Testis (tissue), 2 donors: ENCODE data around the gene ITGB2.

Experiments used
- CTCF ChIP-seq, 3 experiments: fragments of 450-650 bp in 2 of 3; fragments of 200-600 bp in 1 of 3; sonication (generic) in 1 of 3; IDR thresholded peaks; one replicate each; pipeline ENCODE4 v1.5.1; 2016 to 2019; ENCODE audit warnings: antibody characterized with exemption in 3 of 3, mild to moderate bottlenecking in 2 of 3, moderate library complexity in 1 of 3
- POLR2A ChIP-seq: fragments of 450-650 bp; IDR thresholded peaks from one replicate; pipeline ENCODE4 v1.6.1; 2017; ENCODE audit warnings: antibody characterized with exemption, mild to moderate bottlenecking, moderate library complexity

- TF ChIP-seq POLR2A: no peak
- TF ChIP-seq CTCF (IDR thresholded peaks at IDR 0.05): no peak
Observed at GRCh38 chr21:44868707-44869106, 52.0 kb downstream of the ITGB2 start.
